ENCODE results near the gene LRRC8E. TPM values are rescaled to one million over a fixed set of nuclear protein-coding genes. Genes with fewer than 3 reads are reported as not detected.
"Not testable (repeated sequence)": the region's sequence is repeated elsewhere in the genome, so short reads cannot be mapped to it uniquely, and the experiment has no call there.

LRRC8E gene
- total RNA-seq, 1 experiment from 2014 or later: 11.8 TPM

- DNase-seq (ENCODE audit: low read depth): no peak
These were observed 34.6 kb upstream of the LRRC8E start for GRCh38 chr19:7853770-7854128.

- DNase-seq (ENCODE audit: low read depth): no peak
These were observed 32.7 kb upstream of the LRRC8E start for GRCh38 chr19:7855426-7856108.

DNA sequence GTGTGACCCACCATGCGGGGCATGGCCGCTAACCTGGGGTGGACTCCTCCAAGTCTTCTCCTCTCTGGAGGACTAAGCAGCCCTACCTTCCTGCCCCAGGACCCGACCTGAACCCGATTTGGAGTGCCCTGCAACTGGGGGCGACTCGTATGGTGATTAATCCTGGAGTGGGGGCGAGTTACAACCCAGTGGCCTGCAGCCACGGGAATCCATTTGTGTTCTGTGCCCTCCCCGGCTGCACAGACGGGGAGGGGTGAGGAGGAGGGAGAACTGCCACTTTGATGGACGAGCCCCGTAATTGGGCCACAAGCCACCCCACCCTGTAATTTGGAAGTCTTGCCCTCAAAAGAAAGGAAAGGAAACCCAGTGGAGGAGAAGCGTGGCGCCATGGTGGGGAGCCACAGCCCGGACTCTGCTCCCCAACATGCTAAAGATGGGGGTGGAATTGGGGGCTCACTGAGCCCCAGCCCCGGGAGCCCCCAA lies 32.2 kb upstream of the LRRC8E start:
- DNase-seq (ENCODE audit: low read depth): no peak

DNA sequence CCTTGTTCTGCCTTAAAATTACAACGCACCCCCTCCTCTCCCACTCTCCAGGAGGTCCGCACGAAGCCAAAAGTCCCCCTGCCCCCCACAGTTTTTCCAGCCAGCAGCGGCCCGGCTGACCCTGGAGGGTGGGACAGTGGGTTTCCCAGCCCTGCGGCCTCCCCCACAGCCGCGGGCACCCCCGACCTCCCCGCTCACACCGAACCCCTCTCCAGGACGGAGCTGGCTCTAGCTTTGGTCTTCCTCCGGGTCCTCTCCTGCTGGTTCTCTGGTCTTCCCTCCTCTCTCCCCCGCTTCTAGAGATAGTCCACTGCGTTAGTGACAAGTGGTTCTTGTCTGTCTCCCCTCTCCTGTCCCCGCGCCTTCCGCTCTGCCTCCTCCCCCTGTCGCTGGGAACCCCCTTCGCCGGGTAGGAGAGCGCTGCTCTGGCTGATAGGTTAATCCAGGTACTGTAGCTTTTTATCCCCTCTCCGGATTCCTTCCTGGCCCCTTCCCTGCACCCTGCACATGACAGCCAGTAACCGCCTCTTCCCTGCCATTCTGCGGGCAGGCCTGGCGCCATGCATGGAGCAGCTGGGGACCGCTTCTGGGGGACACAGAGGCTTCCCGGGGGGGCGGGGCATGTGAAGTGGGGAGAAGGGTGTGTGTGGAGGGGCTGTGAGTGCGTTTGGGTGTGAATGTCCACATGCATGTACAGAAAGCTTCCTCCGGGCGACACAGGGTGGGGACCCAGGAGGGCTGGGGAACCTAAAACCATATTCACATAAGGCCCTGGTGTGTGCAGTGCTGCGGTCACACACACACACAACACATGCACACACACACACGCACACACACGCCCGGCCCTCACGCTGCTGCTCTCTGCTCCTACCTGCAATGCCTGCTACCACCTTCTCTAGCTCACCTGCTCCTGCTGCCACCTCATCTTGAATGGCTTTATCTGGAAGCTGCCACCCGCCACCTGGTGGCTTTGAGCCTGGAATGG lies 31.3 kb upstream of the LRRC8E start:
- DNase-seq (ENCODE audit: low read depth): no peak

GRCh38 chr19:7857727-7858108 lies 30.6 kb upstream of the LRRC8E start:
- DNase-seq (ENCODE audit: low read depth): no peak

DNA sequence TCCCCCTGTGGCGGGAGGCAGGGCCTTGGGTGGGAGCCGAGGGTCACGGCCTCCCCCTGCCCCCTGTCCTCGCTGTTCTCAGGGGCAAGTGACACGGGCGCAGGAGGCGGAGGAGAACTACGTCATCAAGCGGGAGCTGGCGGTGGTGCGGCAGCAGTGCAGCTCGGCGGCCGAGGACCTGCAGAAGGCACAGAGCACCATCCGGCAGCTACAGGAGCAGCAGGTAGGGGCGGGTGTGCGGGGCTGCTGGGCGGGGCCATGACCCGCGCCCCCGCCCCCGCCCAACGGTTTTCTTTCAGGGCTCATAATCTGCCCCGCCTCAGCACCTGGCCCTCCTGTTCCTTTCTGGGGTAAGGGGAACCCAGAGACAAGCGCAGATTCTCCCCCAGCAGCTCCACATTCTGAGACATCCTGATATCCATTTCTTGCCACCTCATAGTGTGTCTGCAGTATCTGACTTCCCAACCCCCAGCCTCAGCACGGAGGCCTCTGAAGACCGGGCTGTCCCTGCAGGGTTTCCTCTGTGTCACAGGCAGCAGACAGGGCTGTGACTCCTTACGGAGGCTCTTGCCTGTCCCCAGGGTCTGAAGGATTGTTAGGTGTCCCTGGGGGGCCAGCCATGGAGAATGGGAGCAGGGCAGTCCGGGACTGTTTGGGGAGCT lies 30.1 kb upstream of the LRRC8E start:
- no peak for DNase-seq (ENCODE audit: low read depth)

GRCh38 chr19:7859087-7859486 lies 29.2 kb upstream of the LRRC8E start:
- not testable (repeated sequence) for DNase-seq (ENCODE audit: low read depth)

- DNase-seq (ENCODE audit: low read depth): no peak
These were observed 28.2 kb upstream of the LRRC8E start for GRCh38 chr19:7859831-7860713.

- DNase-seq (ENCODE audit: low read depth): no peak
These were observed 27.3 kb upstream of the LRRC8E start for GRCh38 chr19:7860714-7861618.

- DNase-seq (ENCODE audit: low read depth): no peak
These were observed 26.5 kb upstream of the LRRC8E start for GRCh38 chr19:7861619-7862412.

- DNase-seq (ENCODE audit: low read depth): peak; percentile 41
These were observed 25.8 kb upstream of the LRRC8E start for GRCh38 chr19:7862413-7862951.

DNA sequence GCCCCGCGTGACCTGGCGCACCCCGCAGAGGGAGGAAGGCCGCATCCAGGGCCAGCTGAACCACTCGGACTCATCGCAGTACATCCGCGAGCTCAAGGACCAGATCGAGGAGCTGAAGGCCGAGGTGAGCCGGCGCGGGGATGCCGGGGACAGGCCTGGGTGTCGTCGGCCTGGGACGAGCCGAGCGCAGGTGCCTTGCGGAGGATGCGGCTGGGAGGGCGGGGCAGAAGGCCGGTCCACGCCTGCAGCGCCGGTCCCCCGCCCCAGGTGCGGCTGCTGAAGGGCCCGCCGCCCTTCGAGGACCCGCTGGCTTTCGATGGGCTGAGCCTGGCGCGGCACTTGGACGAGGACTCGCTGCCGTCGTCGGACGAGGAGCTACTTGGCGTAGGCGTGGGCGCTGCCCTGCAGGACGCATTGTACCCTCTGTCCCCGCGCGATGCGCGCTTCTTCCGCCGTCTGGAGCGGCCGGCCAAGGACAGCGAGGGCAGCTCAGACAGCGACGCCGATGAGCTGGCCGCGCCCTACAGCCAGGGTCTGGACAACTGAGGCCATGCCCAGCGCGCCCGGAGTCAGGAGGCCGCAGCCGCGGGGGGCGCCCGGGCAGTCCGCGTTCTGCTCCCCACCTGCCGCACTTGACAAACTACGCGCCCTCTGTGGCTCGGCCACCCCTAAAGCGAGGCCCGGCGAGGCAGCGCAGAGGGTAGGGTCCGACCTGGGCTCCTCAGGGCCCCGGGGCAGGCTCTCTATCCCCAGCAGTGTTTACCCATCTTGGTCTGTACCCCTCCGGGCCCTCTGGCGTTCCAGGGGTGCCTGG lies 24.9 kb upstream of the LRRC8E start:
- DNase-seq (ENCODE audit: low read depth): no peak

GRCh38 chr19:7863971-7864689 lies 24.2 kb upstream of the LRRC8E start:
- DNase-seq (ENCODE audit: low read depth): no peak

DNA sequence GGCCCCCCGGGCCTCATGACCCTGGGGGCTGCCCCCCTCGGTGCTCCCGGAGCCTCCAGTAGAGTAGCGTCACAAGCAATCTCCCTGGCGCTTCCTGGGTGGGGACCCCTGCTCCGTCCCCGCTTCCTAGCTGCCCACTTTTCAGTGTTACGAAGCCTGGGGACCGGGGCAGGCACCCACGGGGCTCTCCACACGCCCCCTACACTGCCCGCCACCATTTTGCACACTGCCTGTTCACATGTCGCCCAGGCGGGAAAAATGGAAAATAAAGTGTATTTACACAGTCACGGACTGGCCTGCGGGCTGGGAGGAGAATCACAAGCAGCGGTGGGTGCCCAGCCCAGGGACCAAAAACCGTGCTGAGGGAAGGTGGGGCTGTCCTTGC lies 23.6 kb upstream of the LRRC8E start:
- no peak for DNase-seq (ENCODE audit: low read depth)

DNA sequence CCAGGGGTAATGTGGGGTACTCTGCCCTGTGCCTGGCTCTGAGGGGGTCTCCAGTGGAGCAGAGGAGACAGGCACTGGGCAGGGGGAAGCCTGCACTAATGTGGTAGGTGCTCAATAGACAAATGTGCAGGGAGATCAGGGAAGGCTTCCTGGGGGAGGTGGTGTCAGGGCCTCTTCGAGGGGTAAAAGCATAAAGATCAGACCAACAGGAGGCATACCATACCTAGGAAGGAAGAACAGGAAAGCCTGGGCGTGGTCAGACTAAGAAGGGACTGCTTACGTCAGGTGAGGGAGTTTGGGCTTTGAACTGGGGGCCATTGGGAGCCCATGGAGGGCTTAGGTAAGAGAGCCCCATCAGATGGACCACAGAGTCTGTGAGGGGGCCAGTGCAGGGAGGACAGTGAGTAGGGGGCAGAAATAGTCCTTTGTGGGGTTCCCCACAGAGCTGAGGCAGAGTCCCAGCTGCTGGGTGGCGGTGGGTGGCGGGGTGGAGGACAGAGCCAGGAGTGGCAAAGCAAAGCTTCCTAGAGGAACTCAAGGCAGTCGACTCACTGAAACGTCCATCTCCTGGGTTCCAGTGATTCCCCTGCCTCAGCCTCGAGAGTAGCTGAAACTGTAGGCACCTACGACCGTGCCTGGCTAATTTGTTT lies 22.9 kb upstream of the LRRC8E start:
- no peak for DNase-seq (ENCODE audit: low read depth)

DNA sequence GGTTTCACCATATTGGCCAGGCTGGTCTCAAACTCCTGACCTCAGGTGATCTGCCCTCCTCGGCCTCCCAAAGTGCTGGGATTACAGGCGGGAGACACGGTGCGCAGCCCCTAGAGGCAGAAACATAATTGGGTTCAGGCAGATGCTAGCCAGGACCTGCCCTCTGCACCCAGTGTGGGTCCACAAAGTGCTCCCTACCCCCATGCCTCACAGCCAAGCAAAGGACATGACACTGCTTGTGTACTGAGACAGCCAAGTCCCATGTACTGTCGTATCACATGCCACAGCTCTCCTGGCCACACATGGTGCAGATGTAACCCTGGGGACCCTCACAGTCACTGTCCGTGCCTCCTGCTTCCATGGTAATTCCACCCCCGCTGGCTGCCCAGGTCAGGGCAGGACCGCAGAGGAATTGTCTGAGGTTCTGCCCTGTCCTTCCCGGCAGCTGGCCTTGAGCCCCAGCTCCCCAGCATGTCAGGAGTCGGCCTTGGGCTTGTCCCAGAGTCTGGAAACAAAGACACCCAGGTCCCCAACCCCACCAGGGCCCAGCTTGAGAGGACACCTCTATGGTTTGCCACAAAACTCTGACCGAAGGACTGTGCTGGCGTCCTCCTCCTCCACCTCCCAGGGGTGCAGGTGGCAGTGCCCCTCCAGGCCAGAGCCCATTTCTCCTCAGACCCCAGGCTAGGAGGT lies 21.8 kb upstream of the LRRC8E start:
- DNase-seq (ENCODE audit: low read depth): no peak

Data from Daoy (cell line).